HG02884 (cell line): ENCODE measurements around the gene NNAT.
"Not testable (repeated sequence)": the region's sequence is repeated elsewhere in the genome, so short reads cannot be mapped to it uniquely, and the experiment has no call there.

Experiments
- ATAC-seq: cut with Tn5 transposase; IDR thresholded peaks from one replicate; pipeline ENCODE4 v1.9.1; 2021; ENCODE audit warnings: mild to moderate bottlenecking, moderate library complexity; ENCODE audit not compliant: unreplicated experiment

The NNAT gene

DNA sequence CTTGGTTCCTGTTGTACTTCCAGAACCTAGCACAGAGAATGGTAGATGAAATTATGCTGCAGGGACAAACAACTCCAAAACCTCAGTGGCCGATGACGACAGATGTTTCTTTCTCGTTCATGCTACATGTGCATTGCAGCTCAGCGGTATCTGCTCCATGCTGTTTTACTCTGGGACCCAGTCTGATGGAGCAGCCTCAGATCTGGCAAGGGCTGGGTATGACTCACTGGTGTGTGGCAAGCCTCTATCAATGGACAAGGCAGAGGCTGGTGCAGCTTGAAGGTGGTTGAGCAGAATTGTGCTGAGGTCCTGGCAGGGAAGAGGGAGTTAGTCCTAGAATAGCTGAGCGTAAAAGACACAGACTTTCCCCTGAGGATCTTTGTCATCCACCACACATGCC lies 17.0 kb downstream of the NNAT start:
- ATAC-seq, result no peak

- no peak for ATAC-seq
These were observed 18.4 kb downstream of the NNAT start for GRCh38 chr20:37539424-37539823.

DNA sequence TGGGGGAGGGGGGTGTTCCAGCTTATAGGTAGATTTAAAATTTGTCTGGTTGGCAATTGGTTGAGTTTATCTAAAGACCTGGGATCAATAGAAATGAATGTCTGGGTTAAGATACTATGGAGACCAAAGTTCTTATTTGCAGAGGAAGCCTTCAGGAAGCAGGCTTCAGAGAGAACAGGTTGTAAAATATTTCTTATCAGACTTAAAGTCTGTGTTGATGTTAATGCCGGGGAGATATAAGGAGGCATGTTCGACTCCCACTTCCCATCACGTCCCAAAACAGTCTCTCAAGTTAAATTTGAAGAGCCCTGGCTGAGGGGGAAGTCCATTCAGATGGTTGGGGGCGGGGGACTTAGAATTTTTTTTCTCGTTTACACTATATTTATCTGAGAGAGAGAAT lies 19.0 kb downstream of the NNAT start:
- no peak for ATAC-seq

DNA sequence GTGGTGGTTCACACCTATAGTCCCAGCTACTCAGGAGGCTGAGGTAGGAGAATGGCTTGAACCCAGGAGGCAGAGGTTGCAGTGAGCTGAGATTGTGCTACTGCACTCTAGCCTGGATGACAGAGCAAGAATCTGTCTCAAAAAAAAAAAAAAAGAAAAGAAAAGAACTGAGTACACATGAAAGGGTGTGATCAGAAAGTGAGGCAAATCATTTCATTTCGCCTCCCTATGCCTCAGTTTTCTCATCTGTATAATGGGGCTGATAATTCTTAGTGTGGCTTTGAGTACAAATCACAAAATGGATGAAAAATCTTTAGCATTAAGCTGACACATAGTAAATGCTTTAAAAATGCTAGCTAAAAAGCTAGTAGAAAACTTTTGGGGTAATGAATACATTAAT lies 19.8 kb downstream of the NNAT start:
- not testable (repeated sequence) for ATAC-seq

GRCh38 chr20:37541326-37541725 lies 20.3 kb downstream of the NNAT start:
- no peak for ATAC-seq

- ATAC-seq, result no peak
These were observed 21.2 kb downstream of the NNAT start for GRCh38 chr20:37542281-37542680.

- no peak for ATAC-seq
These were observed 22.8 kb downstream of the NNAT start for GRCh38 chr20:37543828-37544227.

DNA sequence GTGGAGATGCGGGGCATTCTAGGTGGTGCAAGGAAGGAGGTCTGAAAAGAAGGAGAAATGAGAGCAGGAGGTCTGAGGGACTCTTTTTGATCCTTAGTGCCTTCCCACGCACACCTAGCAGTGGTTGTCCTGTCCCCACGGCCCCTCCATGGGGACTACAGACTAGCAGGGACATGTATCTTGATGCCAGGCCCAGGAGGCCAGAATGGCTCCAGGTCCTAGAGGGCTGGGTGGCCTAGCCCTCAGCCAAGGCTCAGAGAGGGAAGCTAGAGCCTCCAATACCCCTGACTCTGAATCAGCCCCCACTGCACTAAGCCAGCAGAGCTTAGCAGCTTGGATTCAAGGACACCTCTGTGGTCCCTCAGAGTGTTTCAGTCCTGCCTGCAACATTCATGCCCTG lies 23.3 kb downstream of the NNAT start:
- no peak for ATAC-seq

- no peak for ATAC-seq
These were observed 24.5 kb downstream of the NNAT start for GRCh38 chr20:37545516-37545915.

- ATAC-seq, result no peak
These were observed 26.9 kb downstream of the NNAT start for GRCh38 chr20:37547912-37548311.

DNA sequence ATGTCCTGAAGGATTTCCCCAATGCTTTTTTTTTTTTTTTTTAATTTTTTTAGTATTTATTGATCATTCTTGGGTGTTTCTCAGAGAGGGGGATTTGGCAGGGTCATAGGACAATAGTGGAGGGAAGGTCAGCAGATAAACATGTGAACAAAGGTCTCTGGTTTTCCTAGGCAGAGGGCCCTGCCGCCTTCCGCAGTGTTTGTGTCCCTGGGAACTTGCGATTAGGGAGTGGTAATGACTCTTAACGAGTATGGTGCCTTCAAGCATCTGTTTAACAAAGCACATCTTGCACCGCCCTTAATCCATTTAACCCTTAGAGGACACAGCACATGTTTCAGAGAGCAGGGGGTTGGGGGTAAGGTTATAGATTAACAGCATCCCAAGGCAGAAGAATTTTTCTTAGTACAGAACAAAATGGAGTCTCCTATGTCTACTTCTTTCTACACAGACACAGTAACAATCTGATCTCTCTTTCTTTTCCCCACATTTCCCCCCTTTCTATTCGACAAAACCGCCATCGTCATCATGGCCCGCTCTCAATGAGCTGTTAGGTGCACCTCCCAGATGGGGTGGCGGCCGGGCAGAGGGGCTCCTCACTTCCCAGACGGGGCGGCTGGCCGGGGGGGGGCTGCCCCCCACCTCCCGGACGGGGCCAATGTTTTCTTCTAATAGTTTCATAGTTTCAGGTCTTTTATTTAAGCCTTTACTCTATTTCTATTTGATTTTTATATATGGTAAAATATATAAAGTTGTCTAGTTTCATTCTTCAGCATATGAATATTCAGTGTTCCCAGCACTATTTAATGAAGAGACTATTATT lies 29.3 kb downstream of the NNAT start:
- not testable (repeated sequence) for ATAC-seq

- not testable (repeated sequence) for ATAC-seq
These were observed 30.6 kb downstream of the NNAT start for GRCh38 chr20:37551660-37552059.

DNA sequence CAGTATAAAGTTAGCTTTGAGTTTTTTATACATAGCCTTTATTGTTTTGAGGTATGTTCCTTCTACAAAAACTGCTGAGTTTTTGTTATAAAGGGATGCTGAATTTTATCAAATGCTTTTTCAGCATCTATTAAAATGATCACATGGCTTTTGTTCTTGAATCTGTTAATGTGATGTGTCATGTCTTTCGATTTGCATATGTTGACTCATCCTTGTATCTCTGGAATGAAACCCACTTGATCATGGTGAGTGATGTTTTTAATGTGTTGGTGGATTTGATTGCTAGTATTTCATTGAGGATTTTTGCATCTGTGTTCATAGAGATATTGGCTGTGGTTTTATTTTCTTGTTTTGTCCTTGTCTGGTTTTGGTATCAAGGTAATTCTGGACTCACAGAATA lies 31.4 kb downstream of the NNAT start:
- ATAC-seq, result no peak

GRCh38 chr20:37554721-37555298 lies 33.8 kb downstream of the NNAT start:
- not testable (repeated sequence) for ATAC-seq

- ATAC-seq, result no peak
These were observed 35.5 kb downstream of the NNAT start for GRCh38 chr20:37556538-37556937.

DNA sequence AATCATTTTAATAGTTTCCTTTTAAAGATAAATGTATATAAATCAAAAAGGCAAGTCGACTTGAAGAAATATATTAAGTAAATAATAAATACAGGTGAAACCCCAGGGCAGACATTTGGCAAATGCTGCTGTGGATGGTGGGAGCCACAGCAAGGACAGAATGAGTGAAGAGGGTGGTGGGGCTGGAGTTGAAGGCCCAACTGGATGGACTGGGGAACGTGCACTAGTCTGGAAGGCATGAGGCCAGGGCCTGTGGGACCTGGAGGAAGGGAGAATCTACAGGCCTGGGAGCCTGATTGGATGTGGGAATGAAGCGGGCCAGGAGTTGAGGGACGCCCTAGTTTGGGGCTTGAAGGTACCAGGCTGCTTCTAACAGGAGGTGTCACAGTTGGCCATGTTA lies 37.3 kb downstream of the NNAT start:
- ATAC-seq, result no peak

- no peak for ATAC-seq
These were observed 37.7 kb downstream of the NNAT start for GRCh38 chr20:37558779-37559178.

DNA sequence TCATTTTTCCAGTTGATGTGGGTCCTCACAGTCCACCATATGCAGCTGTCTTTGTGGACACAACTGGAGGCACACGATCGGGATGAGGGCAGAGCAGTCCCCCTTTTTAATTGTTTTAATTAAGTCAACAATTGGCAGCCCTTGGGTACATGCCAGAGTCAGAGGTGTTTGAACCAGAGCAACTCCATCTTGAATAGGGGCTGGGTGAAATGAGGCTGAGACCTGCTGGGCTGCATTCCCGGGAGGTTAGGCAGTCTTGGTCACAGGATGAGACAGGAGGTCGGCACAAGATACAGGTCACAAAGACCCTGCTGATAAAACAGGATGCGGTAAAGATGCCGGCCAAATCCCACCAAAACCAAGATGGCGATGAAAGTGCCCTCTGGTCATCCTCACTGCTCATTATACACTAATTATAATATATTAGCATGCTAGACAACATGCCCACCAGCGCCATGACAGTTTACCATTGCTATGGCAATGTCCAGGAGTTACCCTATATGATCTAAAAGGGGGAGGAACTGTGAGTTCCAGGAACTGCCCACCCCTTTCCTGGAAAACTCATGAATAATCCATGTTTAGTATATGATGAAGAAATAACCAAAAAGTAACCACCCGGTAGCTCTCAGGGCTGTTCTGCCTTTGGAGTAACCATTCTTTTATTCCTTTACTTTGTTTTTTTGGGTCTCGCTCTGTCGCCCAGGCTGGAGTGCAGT lies 38.4 kb downstream of the NNAT start:
- no peak for ATAC-seq

GRCh38 chr20:37560629-37561028 lies 39.6 kb downstream of the NNAT start:
- ATAC-seq, result no peak

- no peak for ATAC-seq
These were observed 41.8 kb downstream of the NNAT start for GRCh38 chr20:37562695-37563480.

DNA sequence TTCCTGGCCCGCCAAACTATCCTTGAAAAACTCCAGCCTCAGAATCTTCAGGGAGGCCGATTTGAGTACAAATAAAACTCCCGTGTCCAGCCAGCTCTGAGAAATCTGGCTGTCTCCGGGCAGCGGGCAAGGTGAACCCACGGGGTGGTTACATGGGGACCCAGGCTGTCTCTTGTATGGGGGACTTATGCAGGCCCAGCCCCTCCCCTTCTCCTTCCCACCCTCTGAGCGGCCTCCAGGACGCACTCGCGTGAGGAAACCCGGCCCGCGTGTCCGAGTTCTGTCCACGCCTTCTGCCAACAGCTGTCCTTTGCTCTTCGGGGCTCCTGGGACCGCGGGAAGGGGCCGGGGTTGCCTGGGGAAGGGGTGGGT lies 43.0 kb downstream of the NNAT start:
- ATAC-seq, result no peak
